HEK293 (cell line): ENCODE data around the gene ELOVL1.

Experiments
- TCF7L2 ChIP-seq: IDR thresholded peaks from 2 replicates; pipeline ENCODE4 v1.6.1; 2011; ENCODE audit warnings: low read depth, mild to moderate bottlenecking, inconsistent platforms, low read length, moderate library complexity, borderline replicate concordance
- TRIM28 ChIP-seq: IDR thresholded peaks from 2 replicates; pipeline ENCODE4 v1.6.1; 2011; ENCODE audit warnings: low read length, control low read depth, borderline replicate concordance
- YY1 ChIP-seq: fragments of 450-650 bp; formaldehyde crosslinking; IDR thresholded peaks from 2 replicates; pipeline ENCODE4 v1.5.1; 2018; ENCODE audit warnings: missing biosample characterization, missing genetic modification characterization
- ZFP3 ChIP-seq: fragments of 450-650 bp; formaldehyde crosslinking; IDR thresholded peaks from 2 replicates; pipeline ENCODE4 v1.5.1; 2016; ENCODE audit warnings: low read depth, missing biosample characterization, missing genetic modification characterization
- ZNF121 ChIP-seq: fragments of 450-650 bp; formaldehyde crosslinking; IDR thresholded peaks from 2 replicates; pipeline ENCODE4 v1.5.1; 2016; ENCODE audit warnings: missing biosample characterization, missing genetic modification characterization
- ZNF558 ChIP-seq: fragments of 450-650 bp; formaldehyde crosslinking; IDR thresholded peaks from 2 replicates; pipeline ENCODE4 v1.5.1; 2016; ENCODE audit warnings: missing biosample characterization, missing genetic modification characterization
- ZNF792 ChIP-seq: fragments of 450-650 bp; formaldehyde crosslinking; IDR thresholded peaks from 2 replicates; pipeline ENCODE4 v1.5.1; 2016; ENCODE audit warnings: missing biosample characterization, missing genetic modification characterization
- TF ChIP-seq, protein P1 (sequence below): fragments of 450-650 bp; formaldehyde crosslinking; IDR thresholded peaks from 2 replicates; pipeline ENCODE4 v1.5.1; 2016; ENCODE audit warnings: missing biosample characterization, missing genetic modification characterization
- TF ChIP-seq, protein P2 (sequence below): fragments of 450-650 bp; formaldehyde crosslinking; optimal IDR thresholded peaks from 2 replicates; pipeline ENCODE3; 2016; ENCODE audit warnings: missing biosample characterization, mild to moderate bottlenecking, missing genetic modification characterization
- TF ChIP-seq, protein P3 (sequence below): fragments of 450-650 bp; formaldehyde crosslinking; IDR thresholded peaks from 2 replicates; pipeline ENCODE4 v1.5.1; 2016; ENCODE audit warnings: missing biosample characterization, missing genetic modification characterization
- TF ChIP-seq, protein P4 (sequence below): fragments of 450-650 bp; formaldehyde crosslinking; IDR thresholded peaks from 2 replicates; pipeline ENCODE4 v1.5.1; 2016; ENCODE audit warnings: missing biosample characterization, missing genetic modification characterization, low read depth

DNA sequence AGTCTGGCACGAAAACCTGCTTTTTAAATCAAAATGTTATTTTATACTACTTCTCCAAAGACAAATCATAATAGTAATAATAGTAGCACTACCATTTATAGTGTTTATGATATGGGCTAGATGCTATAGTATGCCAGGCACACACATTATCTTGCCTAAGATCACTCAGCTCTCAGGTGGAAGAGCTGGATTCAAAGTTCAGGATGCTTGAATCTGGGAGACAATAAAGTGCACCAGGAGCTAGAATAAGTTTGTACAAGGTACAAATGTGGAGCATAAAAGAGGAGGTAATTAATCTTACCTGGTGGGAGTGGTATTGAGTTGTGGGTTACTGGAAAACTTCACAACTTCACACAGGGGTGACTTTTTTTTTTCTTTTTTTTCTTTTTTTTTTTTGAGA is 10.0 kb upstream of the ELOVL1 start:
- TF ChIP-seq ZNF558 (no peak), YY1 (tag by site-specific recombination) (no peak), ZNF792 (tag by site-specific recombination) (no peak), TRIM28 (no peak), TCF7L2 (no peak), ZFP3 (tag by site-specific recombination) (no peak), ZNF121 (no peak)
- TF ChIP-seq, protein P1, sequence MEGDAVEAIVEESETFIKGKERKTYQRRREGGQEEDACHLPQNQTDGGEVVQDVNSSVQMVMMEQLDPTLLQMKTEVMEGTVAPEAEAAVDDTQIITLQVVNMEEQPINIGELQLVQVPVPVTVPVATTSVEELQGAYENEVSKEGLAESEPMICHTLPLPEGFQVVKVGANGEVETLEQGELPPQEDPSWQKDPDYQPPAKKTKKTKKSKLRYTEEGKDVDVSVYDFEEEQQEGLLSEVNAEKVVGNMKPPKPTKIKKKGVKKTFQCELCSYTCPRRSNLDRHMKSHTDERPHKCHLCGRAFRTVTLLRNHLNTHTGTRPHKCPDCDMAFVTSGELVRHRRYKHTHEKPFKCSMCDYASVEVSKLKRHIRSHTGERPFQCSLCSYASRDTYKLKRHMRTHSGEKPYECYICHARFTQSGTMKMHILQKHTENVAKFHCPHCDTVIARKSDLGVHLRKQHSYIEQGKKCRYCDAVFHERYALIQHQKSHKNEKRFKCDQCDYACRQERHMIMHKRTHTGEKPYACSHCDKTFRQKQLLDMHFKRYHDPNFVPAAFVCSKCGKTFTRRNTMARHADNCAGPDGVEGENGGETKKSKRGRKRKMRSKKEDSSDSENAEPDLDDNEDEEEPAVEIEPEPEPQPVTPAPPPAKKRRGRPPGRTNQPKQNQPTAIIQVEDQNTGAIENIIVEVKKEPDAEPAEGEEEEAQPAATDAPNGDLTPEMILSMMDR (tag by site-specific recombination) = no peak
- TF ChIP-seq, protein P2, sequence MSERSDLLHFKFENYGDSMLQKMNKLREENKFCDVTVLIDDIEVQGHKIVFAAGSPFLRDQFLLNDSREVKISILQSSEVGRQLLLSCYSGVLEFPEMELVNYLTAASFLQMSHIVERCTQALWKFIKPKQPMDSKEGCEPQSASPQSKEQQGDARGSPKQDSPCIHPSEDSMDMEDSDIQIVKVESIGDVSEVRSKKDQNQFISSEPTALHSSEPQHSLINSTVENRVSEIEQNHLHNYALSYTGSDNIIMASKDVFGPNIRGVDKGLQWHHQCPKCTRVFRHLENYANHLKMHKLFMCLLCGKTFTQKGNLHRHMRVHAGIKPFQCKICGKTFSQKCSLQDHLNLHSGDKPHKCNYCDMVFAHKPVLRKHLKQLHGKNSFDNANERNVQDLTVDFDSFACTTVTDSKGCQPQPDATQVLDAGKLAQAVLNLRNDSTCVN (tag by site-specific recombination) = no peak
- TF ChIP-seq, protein P3, sequence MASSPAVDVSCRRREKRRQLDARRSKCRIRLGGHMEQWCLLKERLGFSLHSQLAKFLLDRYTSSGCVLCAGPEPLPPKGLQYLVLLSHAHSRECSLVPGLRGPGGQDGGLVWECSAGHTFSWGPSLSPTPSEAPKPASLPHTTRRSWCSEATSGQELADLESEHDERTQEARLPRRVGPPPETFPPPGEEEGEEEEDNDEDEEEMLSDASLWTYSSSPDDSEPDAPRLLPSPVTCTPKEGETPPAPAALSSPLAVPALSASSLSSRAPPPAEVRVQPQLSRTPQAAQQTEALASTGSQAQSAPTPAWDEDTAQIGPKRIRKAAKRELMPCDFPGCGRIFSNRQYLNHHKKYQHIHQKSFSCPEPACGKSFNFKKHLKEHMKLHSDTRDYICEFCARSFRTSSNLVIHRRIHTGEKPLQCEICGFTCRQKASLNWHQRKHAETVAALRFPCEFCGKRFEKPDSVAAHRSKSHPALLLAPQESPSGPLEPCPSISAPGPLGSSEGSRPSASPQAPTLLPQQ (tag by site-specific recombination) = no peak
- TF ChIP-seq, protein P4, sequence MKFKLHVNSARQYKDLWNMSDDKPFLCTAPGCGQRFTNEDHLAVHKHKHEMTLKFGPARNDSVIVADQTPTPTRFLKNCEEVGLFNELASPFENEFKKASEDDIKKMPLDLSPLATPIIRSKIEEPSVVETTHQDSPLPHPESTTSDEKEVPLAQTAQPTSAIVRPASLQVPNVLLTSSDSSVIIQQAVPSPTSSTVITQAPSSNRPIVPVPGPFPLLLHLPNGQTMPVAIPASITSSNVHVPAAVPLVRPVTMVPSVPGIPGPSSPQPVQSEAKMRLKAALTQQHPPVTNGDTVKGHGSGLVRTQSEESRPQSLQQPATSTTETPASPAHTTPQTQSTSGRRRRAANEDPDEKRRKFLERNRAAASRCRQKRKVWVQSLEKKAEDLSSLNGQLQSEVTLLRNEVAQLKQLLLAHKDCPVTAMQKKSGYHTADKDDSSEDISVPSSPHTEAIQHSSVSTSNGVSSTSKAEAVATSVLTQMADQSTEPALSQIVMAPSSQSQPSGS (tag by site-specific recombination) = no peak
